ACHN (cell line): Measurements from ENCODE around the gene PGBD4.
"Not testable (repeated sequence)": the region's sequence is repeated elsewhere in the genome, so short reads cannot be mapped to it uniquely, and the experiment has no call there.

Experiments used
- DNase-seq: peaks from one replicate; pipeline ENCODE4 v3.0.0-alpha.2; 2015
- in situ Hi-C: cut with HindIII; loops from 2 replicates; pipeline ENCODE4 v1.10.0; 2017; ENCODE audit warnings: low sequenced_read_pairs, low pct_ligation_motif_present, low pct_unique_long_range_greater_than_20kb

Gene PGBD4

GRCh38 chr15:34109797-34110663, 8.1 kb downstream of the PGBD4 start:
- peak; percentile 58 for DNase-seq
- in situ Hi-C loops, result no loop called here

GRCh38 chr15:34111488-34111887, 9.6 kb downstream of the PGBD4 start:
- in situ Hi-C loops, result no loop called here
- DNase-seq, result no peak

GRCh38 chr15:34114215-34114614, 12.3 kb downstream of the PGBD4 start:
- in situ Hi-C loops, result no loop called here
- no peak for DNase-seq

GRCh38 chr15:34114739-34115138, 12.9 kb downstream of the PGBD4 start:
- in situ Hi-C loops, result no loop called here
- no peak for DNase-seq

- DNase-seq, result no peak
- in situ Hi-C loops, result no loop called here
Measured at GRCh38 chr15:34116620-34117019, 14.7 kb downstream of the PGBD4 start.

- in situ Hi-C loops, result no loop called here
- peak; percentile 14 for DNase-seq
Measured at GRCh38 chr15:34119291-34119690, 17.4 kb downstream of the PGBD4 start.

GRCh38 chr15:34120420-34120819, 18.5 kb downstream of the PGBD4 start:
- DNase-seq, in situ Hi-C loops: not testable (repeated sequence)

GRCh38 chr15:34121786-34122185, 19.9 kb downstream of the PGBD4 start:
- in situ Hi-C loops, result not testable (repeated sequence)

GRCh38 chr15:34122771-34123183, 20.9 kb downstream of the PGBD4 start:
- DNase-seq, result no peak

More at GRCh38 chr15:34121786-34122185, 19.9 kb downstream of the PGBD4 start:
- not testable (repeated sequence) for DNase-seq

GRCh38 chr15:34124651-34125050, 22.8 kb downstream of the PGBD4 start:
- in situ Hi-C loops, result no loop called here

More at GRCh38 chr15:34122771-34123183, 20.9 kb downstream of the PGBD4 start:
- in situ Hi-C loops, result no loop called here

GRCh38 chr15:34125945-34126344, 24.1 kb downstream of the PGBD4 start:
- DNase-seq, result no peak
- in situ Hi-C loops, result no loop called here

More at GRCh38 chr15:34124651-34125050, 22.8 kb downstream of the PGBD4 start:
- no peak for DNase-seq

- in situ Hi-C loops, result no loop called here
- no peak for DNase-seq
Measured at GRCh38 chr15:34126522-34126921, 24.6 kb downstream of the PGBD4 start.

- in situ Hi-C loops, result no loop called here
- no peak for DNase-seq
Measured at GRCh38 chr15:34128898-34129297, 27.0 kb downstream of the PGBD4 start.

- in situ Hi-C loops, result no loop called here
- DNase-seq, result no peak
Measured at GRCh38 chr15:34132881-34133280, 31.0 kb downstream of the PGBD4 start.

- in situ Hi-C loops, result no loop called here
Measured at GRCh38 chr15:34133511-34133910, 31.6 kb downstream of the PGBD4 start.

GRCh38 chr15:34147371-34148140, 45.7 kb downstream of the PGBD4 start:
- in situ Hi-C loops, result no loop called here
- DNase-seq, result no peak

More at GRCh38 chr15:34133511-34133910, 31.6 kb downstream of the PGBD4 start:
- DNase-seq, result no peak

GRCh38 chr15:34154725-34155204, 52.9 kb downstream of the PGBD4 start:
- in situ Hi-C loops, result no loop called here
- DNase-seq, result peak; percentile 19

GRCh38 chr15:34155859-34156258, 54.0 kb downstream of the PGBD4 start:
- no peak for DNase-seq
- in situ Hi-C loops, result no loop called here
